Measurements from ENCODE around the gene SKAP1.

The SKAP1 gene

DNA sequence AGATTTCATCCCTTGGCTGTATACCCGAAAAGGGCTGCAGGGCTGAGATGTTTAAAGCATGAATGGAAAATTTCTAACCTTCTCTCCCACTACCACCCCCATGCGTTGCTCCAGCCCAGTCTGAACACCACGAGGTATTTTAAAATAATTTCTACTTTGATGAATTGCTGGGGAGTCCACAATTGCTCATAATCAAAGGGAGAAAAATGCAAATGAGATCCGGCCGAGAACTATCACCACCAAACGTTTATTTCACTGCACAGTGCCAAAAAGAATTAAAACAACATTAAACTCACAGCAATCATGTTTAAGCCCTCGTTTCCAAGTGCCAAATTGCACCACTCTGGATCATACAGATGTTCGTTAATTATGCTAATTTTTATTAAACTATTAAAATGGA is 285.8 kb downstream of the SKAP1 start:
- DNase-seq (ENCODE audit: low read depth) = no peak

DNA sequence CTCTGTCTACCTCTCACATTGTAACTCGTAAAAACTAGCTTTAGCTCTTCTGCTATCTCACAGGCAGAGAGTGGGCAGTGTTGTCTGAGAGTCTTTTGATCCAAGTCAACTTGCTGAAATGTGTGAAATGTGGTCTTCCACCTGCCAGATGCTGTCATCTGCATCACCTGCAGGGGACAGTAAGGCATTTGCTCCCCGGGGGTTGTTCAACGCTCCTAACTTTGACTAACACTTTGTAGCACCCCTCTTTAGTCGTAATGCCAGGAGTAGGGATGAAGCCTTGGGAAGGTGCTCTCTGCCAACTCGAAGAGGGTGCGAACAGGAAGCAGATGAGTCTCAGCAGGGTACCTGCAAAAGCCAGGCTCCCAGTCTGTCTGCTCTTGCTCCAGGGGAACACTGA is 286.4 kb downstream of the SKAP1 start:
- no peak for DNase-seq (ENCODE audit: low read depth)

- no peak for DNase-seq (ENCODE audit: low read depth)
These were observed 290.1 kb downstream of the SKAP1 start for GRCh38 chr17:48139944-48140343.

DNA sequence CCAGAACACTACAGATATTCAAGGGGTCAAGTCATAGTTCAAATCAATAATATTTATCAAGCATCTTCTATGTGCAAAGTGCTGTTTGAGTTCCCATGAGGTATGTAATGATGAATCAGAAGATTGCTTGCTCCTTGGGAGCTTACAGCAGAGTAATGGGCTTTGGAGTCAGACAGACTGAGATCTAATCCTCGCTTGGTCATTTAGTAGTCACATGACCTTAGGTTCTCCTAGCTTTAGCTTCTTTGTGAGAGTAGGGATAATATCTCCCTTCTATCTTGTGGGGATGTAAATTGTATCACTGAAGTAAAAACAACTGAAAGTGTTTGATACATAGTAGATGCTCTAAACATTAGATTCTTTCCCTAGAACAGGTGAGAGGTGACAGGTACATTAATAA is 292.4 kb downstream of the SKAP1 start:
- DNase-seq (ENCODE audit: low read depth) = no peak

- DNase-seq (ENCODE audit: low read depth) = no peak
These were observed 295.0 kb downstream of the SKAP1 start for GRCh38 chr17:48134912-48135480.

GRCh38 chr17:48132385-48132784 is 297.6 kb downstream of the SKAP1 start:
- no peak for DNase-seq (ENCODE audit: low read depth)

- peak; percentile 27 for DNase-seq (ENCODE audit: low read depth)
These were observed 298.7 kb downstream of the SKAP1 start for GRCh38 chr17:48131216-48131824.

DNA sequence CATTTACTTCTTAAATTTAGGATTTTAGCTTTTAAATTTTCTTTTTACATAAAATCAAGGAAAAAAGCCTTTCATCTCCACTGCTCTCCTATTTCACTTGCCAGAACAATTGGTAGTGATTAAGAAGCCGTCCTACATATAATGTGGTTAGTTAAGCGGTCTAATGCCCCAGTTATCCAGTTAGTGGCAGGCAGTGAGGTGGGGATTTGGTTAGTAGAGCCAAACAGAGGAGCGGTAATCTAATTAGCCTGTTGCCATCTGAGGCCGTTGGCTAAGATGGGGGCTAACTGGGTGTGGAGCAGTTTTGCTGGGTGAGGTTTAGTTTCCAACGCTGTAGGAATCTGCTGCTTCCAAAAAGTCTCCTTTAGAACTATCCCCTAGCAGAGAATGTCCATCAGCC is 300.0 kb downstream of the SKAP1 start:
- no peak for DNase-seq (ENCODE audit: low read depth)

DNA sequence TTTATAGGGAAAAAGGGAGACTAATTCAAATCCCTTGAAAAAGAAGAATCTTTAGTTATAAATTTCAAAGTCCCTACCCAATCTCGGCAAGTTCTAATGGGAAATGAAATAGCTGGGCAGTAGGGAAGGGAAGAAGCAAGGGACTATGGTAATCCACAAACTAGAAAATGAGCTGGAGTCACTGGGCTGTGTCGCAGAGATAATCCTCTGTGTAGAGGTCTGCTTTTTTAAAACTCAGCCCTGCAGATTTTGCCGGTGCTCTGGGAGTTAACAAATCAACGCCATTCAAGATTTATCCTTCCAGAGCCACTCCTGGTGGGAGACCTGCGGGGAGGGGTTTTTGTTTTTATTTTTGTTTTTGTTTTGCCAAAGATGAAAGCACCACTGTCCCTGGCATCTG is 301.6 kb downstream of the SKAP1 start:
- no peak for DNase-seq (ENCODE audit: low read depth)

- DNase-seq (ENCODE audit: low read depth) = no peak
These were observed 302.5 kb downstream of the SKAP1 start for GRCh38 chr17:48127371-48128051.

DNA sequence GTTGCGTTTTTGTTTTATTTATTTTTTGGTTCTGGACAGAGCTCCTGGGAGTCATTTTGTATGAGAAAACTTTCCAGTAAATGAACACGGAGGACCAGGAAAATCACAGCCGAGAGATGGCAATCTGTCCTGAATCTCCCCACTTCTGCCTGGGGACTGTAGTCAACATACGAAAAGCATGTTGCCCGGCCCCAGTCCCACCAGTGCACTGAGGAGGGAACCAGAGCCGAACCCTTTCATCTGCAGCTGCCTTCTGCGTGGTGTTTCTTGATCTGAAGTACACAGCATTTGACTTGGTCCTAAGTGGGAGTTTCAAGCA is 303.5 kb downstream of the SKAP1 start:
- no peak for DNase-seq (ENCODE audit: low read depth)

DNA sequence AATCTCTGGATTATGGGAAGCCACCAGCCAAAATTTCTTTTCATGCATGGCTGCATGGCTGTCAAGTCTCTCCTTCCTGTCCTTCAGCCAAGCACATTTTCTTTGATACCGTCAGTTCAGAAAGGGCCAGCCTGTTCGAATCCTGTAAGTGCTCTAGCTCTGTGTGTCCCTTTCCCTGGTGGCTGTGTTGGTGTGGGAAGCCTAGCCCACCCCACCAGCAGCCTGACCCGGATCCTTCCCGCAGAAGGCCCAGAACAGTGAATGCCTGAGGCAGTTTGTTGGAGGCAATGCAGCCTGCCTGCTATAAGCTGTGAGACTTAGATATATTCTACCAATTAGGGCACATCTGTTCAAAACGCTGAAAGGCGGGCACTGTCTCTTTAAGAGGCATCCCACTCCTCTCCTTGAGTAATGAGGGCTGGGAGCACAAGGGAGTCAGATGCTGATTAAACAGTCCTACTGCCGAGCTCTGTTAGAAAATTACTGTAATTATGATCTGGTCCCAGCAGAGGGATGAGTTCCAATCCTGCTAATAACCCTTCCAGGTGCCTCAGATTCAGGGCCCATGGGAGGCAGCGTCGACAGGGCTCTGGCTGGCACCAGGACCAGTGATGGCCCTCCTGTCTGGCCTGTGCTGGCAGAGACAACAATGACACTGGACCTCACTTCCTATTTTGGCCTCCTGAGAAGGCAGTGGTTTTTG is 304.0 kb downstream of the SKAP1 start:
- no peak for DNase-seq (ENCODE audit: low read depth)

GRCh38 chr17:48123776-48124388 is 306.1 kb downstream of the SKAP1 start:
- no peak for DNase-seq (ENCODE audit: low read depth)

DNA sequence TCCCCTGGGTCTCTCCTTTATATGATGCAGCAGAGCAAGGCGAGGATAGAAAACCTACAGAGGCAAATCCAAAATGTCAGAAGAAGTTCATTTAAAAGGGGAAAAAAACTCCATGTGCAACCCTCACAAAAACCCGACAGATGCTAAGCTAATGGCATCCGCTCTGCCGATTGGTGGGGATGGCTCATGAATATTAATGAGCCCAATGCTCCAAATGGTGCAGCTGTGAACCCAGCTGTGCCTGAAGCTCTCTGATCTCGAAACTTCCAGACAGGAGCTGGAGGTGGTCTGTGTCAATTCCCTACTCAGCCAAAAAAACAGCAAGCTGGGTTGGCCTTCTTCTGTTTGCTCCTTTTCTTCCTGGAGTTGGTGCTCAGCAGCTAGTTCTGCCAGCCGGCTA is 306.9 kb downstream of the SKAP1 start:
- no peak for DNase-seq (ENCODE audit: low read depth)

- no peak for DNase-seq (ENCODE audit: low read depth)
These were observed 307.4 kb downstream of the SKAP1 start for GRCh38 chr17:48122665-48123045.

- DNase-seq (ENCODE audit: low read depth) = no peak
These were observed 307.9 kb downstream of the SKAP1 start for GRCh38 chr17:48121923-48122664.

DNA sequence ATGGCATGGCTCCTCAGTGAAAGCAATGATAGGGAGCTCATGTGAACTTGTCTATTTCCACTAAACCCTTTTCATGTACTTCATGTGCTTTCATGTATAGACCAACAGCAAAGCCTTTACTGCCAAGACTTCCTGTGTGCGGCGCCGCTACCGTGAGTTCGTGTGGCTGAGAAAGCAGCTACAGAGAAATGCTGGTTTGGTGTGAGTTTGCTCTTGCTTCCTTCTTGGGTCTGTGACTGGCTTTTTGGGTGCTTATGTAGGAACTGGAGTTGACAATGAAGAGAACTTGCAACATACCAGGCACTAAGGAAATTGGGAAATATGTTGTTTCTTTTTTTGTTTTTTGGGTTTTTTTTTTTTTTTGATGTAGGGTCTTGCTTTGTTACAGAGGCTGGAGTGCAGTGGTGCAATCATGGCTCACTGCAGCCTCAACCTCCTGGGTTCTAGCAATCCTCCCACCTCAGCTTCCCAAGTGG is 316.8 kb downstream of the SKAP1 start:
- no peak for DNase-seq (ENCODE audit: low read depth)

DNA sequence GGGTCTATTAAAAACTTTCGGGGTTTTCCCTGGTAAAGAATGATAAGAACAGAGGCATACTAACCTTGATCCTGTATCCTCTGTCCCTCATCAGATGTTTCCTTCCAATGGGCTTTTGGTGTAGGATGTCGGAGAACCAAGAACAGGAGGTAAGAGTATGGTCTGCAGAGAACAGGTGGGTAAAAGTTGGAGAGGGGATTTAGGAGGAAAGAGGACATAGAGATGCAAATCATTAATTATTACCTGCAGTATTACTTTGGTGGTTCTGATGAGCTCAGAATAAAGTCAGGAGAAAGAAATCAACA is 318.1 kb downstream of the SKAP1 start:
- no peak for DNase-seq (ENCODE audit: low read depth)

DNA sequence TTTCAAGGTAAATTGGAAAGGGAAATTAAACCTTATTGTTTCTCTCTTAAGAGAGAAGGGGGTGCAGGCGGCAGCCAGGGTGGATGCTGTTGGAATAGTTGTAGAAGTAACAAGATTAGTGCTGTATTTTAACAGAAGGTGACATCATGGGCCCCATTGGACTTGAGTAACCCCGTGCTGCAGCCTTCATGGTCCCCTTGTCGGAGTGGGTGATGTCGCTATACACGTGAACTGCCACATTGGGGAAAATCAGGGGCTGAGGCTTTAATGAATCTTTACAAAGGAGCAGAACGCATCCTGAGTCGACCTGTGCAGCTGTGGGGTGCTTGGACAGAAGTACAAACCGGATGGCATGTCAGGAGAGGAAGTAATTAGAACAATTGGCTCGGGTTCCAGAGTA is 319.3 kb downstream of the SKAP1 start:
- no peak for DNase-seq (ENCODE audit: low read depth)

DNA sequence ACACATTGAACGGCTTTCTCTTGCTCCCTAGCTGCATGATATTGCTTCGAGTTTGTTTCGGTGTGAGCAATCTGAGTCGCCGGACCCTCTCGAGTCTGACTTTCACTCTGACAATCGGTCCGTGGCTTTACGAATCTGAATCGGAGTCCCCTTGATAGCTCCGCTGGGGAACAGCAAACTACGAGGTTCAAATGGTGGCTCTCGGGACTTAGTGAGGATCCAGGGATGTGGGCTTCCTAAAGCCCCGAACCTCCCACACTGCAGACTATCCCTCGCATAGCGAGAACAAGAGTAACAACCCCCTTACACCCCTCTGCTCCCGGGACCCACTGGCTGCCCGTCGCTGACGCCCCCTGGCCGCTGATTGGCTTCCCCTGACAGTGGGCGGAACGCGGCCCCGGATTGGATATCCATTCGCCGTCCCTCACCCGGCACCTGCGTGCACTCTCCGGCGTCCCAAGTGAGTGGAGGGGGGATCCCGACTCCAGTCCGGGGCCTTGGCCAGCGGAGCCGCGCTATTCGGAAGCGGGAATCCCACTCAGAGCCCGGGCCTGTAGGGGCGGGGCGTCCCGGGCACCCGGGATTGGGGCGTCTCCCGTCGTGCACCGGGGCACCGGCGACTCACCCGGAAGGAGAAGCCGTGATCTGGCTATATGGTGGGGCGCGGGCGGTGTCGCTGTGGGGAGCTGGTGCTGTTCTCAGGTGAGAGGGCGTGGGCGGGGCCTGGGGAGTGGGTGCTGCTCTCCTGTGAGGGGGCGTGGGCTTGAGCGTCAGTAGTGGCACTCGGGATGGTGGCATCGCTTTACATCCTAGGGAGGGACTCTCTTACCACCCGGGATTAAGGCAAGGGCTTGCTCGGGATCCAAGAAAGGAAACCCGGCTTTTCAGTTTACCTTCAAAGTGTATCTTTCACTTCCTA is 322.6 kb downstream of the SKAP1 start, which contains the start of gene SNX11:
Gene SNX11, plus strand, starts transcription at position 630 of the 919 bp plus-strand sequence. CDS start 4,278 bp downstream, outside the sequence.
- DNase-seq (ENCODE audit: low read depth) = peak; percentile 89

DNA sequence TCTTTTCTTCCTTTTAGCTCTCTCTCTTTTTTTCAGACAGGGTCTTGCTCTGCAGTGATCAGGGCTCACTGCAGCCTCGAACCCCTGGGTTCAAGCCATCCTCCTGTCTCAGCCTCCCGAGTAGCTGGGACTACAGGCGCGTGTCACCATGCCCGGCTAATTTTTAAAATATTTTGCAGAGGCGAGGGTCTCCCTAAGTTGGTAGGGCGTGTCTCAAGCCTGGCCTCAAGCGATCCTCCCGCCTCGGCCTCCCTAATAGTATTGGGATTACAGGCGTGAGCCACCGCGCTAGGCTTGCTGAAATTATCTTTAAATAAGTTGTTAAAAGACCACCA is 323.2 kb downstream of the SKAP1 start:
- no peak for DNase-seq (ENCODE audit: low read depth)
